B cell (primary cell): ENCODE measurements around the gene CSTF3. TPM values are rescaled to one million over a fixed set of nuclear protein-coding genes. Genes with fewer than 3 reads are reported as not detected.
"Not testable (repeated sequence)": the region's sequence is repeated elsewhere in the genome, so short reads cannot be mapped to it uniquely, and the experiment has no call there.

Experiments used
- ATAC-seq: fragments of 200-7000 bp; cut with Tn5 transposase; one replicate; pipeline ENCODE4 v1.10.0; 2021; ENCODE audit warnings: low read depth, mild to moderate bottlenecking, moderate number of reproducible peaks, moderate library complexity
- CTCF ChIA-PET: fragments of 350-600 bp; sonication (Branson Sonifier 250); formaldehyde crosslinking; loops from one replicate; lab custom pipeline; 2021; ENCODE audit warnings: antibody characterized with exemption, inconsistent platforms; lab: Charles Lee
- POLR2A ChIA-PET: fragments of 350-600 bp; sonication (Branson Sonifier 250); formaldehyde crosslinking; loops from one replicate; lab custom pipeline; 2021; ENCODE audit warnings: antibody characterized with exemption; lab: Charles Lee
- DNase-seq: peaks from one replicate; pipeline ENCODE4 v3.0.0; 2013
- H2AFZ ChIP-seq: 2 replicates; pipeline ENCODE4 v1.6.1; 2012; ENCODE audit warnings: mild to moderate bottlenecking, low read depth, low read length; ENCODE audit not compliant: insufficient read depth, poor library complexity, severe bottlenecking
- H3K27ac ChIP-seq, 2 donors: 1 replicate in 1 of 2; 2 replicates in 1 of 2; pipeline ENCODE4 v1.5.1; 2012 to 2013; ENCODE audit warnings: low read length in 2 of 2, mild to moderate bottlenecking in 2 of 2, moderate library complexity in 1 of 2
- H3K27me3 ChIP-seq, 4 experiments: fragments of 200-600 bp in 1 of 4; sonication (generic) in 1 of 4; replicated peaks in 1 of 4; 1 replicate in 2 of 4; 2 replicates in 2 of 4; pipeline versions ENCODE4 v1.6.1 to v1.7.0; 2013 to 2016; ENCODE audit warnings: low read length in 3 of 4, mild to moderate bottlenecking in 2 of 4, mixed read lengths in 1 of 4, moderate library complexity in 1 of 4; ENCODE audit not compliant: insufficient read depth in 4 of 4, control insufficient read depth in 3 of 4; ENCODE audit errors: control extremely low read depth in 1 of 4
- H3K36me3 ChIP-seq, 2 experiments: replicated peaks in 1 of 2; 1 replicate in 1 of 2; 2 replicates in 1 of 2; pipeline versions ENCODE4 v1.6.1 to v1.7.1; 2013; ENCODE audit warnings: low read length in 1 of 2; ENCODE audit not compliant: insufficient read depth in 2 of 2, control insufficient read depth in 1 of 2; ENCODE audit errors: control extremely low read depth in 1 of 2, extremely low read depth in 1 of 2
- H3K4me1 ChIP-seq, 2 donors: fragments of 200-600 bp in 1 of 2; sonication (generic) in 1 of 2; 1 replicate in 1 of 2; 2 replicates in 1 of 2; pipeline versions ENCODE4 v1.5.1 to v1.6.1; 2013 to 2017; ENCODE audit warnings: low read length in 2 of 2; ENCODE audit not compliant: control insufficient read depth in 2 of 2, insufficient read depth in 2 of 2
- H3K4me2 ChIP-seq: replicated peaks from 2 replicates; pipeline ENCODE3; 2012; ENCODE audit warnings: mild to moderate bottlenecking, low read depth, low read length; ENCODE audit not compliant: poor library complexity, severe bottlenecking
- H3K4me3 ChIP-seq, 5 experiments: fragments of 200-600 bp in 1 of 5; sonication (generic) in 1 of 5; 1 replicate in 3 of 5; 2 replicates in 2 of 5; pipeline versions ENCODE4 v1.5.1 to v1.7.0; 2011 to 2016; ENCODE audit warnings: low read length in 4 of 5, mild to moderate bottlenecking in 4 of 5, low read depth in 2 of 5, control low read depth in 1 of 5, moderate library complexity in 1 of 5; ENCODE audit not compliant: insufficient read depth in 1 of 5; ENCODE audit errors: control extremely low read depth in 1 of 5, extremely low read depth in 1 of 5
- H3K79me2 ChIP-seq: fragments of 200-600 bp; sonication (generic); one replicate; pipeline ENCODE4 v1.6.0; 2016; ENCODE audit warnings: low read length; ENCODE audit not compliant: control insufficient read depth, insufficient read depth
- H3K9ac ChIP-seq: fragments of 200-600 bp; sonication (generic); 2 replicates; pipeline ENCODE4 v1.6.1; 2017; ENCODE audit warnings: mild to moderate bottlenecking, low read length, moderate library complexity
- H3K9me3 ChIP-seq, 3 donors: one replicate each; pipeline versions ENCODE4 v1.6.1 to v1.7.1; 2013; ENCODE audit warnings: low read length in 2 of 3; ENCODE audit not compliant: control insufficient read depth in 2 of 3, insufficient read depth in 1 of 3; ENCODE audit errors: control extremely low read depth in 1 of 3
- H4K20me1 ChIP-seq: 2 replicates; pipeline ENCODE4 v1.6.0; 2012; ENCODE audit warnings: mild to moderate bottlenecking, low read length; ENCODE audit not compliant: insufficient read depth, control insufficient read depth, poor library complexity, severe bottlenecking
- H3K27ac Mint-ChIP-seq: one replicate; pipeline ENCODE4 v1.8.0; 2021; ENCODE audit warnings: mixed read lengths
- H3K27me3 Mint-ChIP-seq: one replicate; pipeline ENCODE4 v1.8.0; 2021; ENCODE audit warnings: mixed read lengths
- H3K4me1 Mint-ChIP-seq: one replicate; pipeline ENCODE4 v1.8.0; 2021; ENCODE audit warnings: mixed read lengths
- H3K4me3 Mint-ChIP-seq: one replicate; pipeline ENCODE4 v1.8.0; 2021; ENCODE audit warnings: mixed read lengths
- H3K9me3 Mint-ChIP-seq: one replicate; pipeline ENCODE4 v1.8.0; 2022; ENCODE audit warnings: mixed read lengths; ENCODE audit not compliant: insufficient read depth
- CTCF ChIP-seq: fragments of 200-600 bp; IDR thresholded peaks from one replicate; pipeline ENCODE4 v1.8.0; 2022; ENCODE audit warnings: antibody characterized with exemption, mild to moderate bottlenecking
- EZH2 ChIP-seq: IDR thresholded peaks from 2 replicates; pipeline ENCODE4 v1.6.1; 2012; ENCODE audit warnings: borderline replicate concordance, low read depth, mild to moderate bottlenecking, moderate library complexity, low read length; ENCODE audit not compliant: insufficient read depth, poor library complexity, severe bottlenecking
- whole genome bisulfite sequencing: methylation state at CpG from one replicate; pipeline ENCODE4 v1.1.5; 2013; ENCODE audit warnings: missing lambda C conversion rate; ENCODE audit not compliant: insufficient coverage; 5-methylcytosine and 5-hydroxymethylcytosine counted together
- intact Hi-C: fragments of 100-400 bp; cut with micrococcal nuclease; formaldehyde crosslinking; loops from one replicate; pipeline ENCODE4 v1.10.0; 2022
- polyA plus RNA-seq: library from polyadenylated mRNA; depleted of rRNA; stranded (reverse); fragments of >200 nt; gene quantifications from 2 replicates; pipeline ENCODE4 v1.2.3, GENCODE V29; 2012
- total RNA-seq, 2 donors: library from RNA; stranded (reverse); fragments of 120-200 nt in 1 of 2; gene quantifications; 1 replicate in 1 of 2; 2 replicates in 1 of 2; pipeline versions ENCODE4 v1.2.3 to v1.2.4, GENCODE V29; 2013 to 2022

CSTF3 gene
- total and polyA plus RNA-seq, 2 donors (not counting 1 experiment from before 2014, with no cell fraction given) = 14.4 to 42.2 TPM

GRCh38 chr11:33160136-33160535 is 1.1 kb downstream of the CSTF3 start:
- peak overlapping the region; percentile 65 for H3K27ac Mint-ChIP-seq
- H3K4me1 ChIP-seq = peaks cover 25 to 32% of the 10 kb centered on the region in 2 donors
- H3K4me3 ChIP-seq = peak overlapping the region in 4 of 5 experiments; percentile 77 to 99 (median 86)
- WGBS = 23% methylated on average over 7 of the region's 8 CpGs
- peaks cover 58% of the 10 kb centered on the region for H3K4me1 Mint-ChIP-seq
- peak overlapping the region; percentile 99 for H3K4me3 Mint-ChIP-seq
- ChIA-PET CTCF (interaction anchor here (0.6 to 1.7 kb wide), 5 partner anchors 19 to 612 kb away, joined by 3 to 4 read pairs (median 3); no protein-coding TSS in a partner anchor), POLR2A (interaction anchor here (0.7 kb wide), 1 partner anchor 576 kb away, joined by 4 read pairs; the partner anchor contains the start of gene CD59)
- no peaks in the 10 kb centered on the region for H3K36me3 ChIP-seq
- no peaks in the 10 kb centered on the region for H3K27me3 ChIP-seq
- H2AFZ ChIP-seq = peak overlapping the region; percentile 92
- H3K27me3 Mint-ChIP-seq = no peaks in the 10 kb centered on the region
- ATAC-seq = no peak
- H3K9me3 ChIP-seq = no peaks in the 10 kb centered on the region
- TF ChIP-seq EZH2 (no peak), CTCF (no peak)
- no peak overlapping the region for H3K27ac ChIP-seq
- peak overlapping the region; percentile 77 for H3K4me2 ChIP-seq
- DNase-seq = peak; percentile 28
- intact Hi-C loops = loop anchor here (2.0 to 5.0 kb wide), 3 partner anchors 265 to 1277 kb away; partner anchors contain the start of genes CAPRIN1 and CAT
- H4K20me1 ChIP-seq = no peaks in the 10 kb centered on the region
- peak overlapping the region; percentile 83 for H3K9ac ChIP-seq
- no peaks in the 10 kb centered on the region for H3K9me3 Mint-ChIP-seq
- peaks cover 78% of the 10 kb centered on the region for H3K79me2 ChIP-seq

- Histone ChIP-seq H3K4me2 (peak overlapping the region; percentile 77), H3K4me1 (peaks cover 25 to 32% of the 10 kb centered on the region in 2 donors), H3K79me2 (peaks cover 84% of the 10 kb centered on the region)
- CTCF ChIA-PET = interaction anchor here (0.7 kb wide), 1 partner anchor 249 kb away, joined by 3 read pairs; no protein-coding TSS in a partner anchor
- POLR2A ChIA-PET, H3K27ac ChIP-seq, H3K27me3 ChIP-seq, H3K9me3 Mint-ChIP-seq, H3K36me3 ChIP-seq, intact Hi-C loops, H3K9ac ChIP-seq, H3K27ac Mint-ChIP-seq, H2AFZ ChIP-seq, H4K20me1 ChIP-seq, DNase-seq, ATAC-seq, H3K4me3 ChIP-seq, H3K9me3 ChIP-seq, H3K27me3 Mint-ChIP-seq: not testable (repeated sequence)
- WGBS = 97% methylated on average over 10 of the region's 20 CpGs
- peak overlapping the region; percentile 99 for H3K4me3 Mint-ChIP-seq
- peaks cover 60% of the 10 kb centered on the region for H3K4me1 Mint-ChIP-seq
Measured at GRCh38 chr11:33159378-33159867, 1.9 kb downstream of the CSTF3 start.
